Activated CD8-positive, alpha-beta T cell treated with anti-CD3 and anti-CD28 coated beads for 36 hours (primary cell): ENCODE results near the gene DMKN. TPM values are rescaled to one million over a fixed set of nuclear protein-coding genes. Genes with fewer than 3 reads are reported as not detected.

ENCODE experiments used
- ATAC-seq: fragments of 200-7000 bp; cut with Tn5 transposase; one replicate; pipeline ENCODE4 v1.10.0; 2021; ENCODE audit warnings: mild to moderate bottlenecking, moderate library complexity
- CTCF ChIA-PET: fragments of 350-600 bp; sonication (Branson Sonifier 250); formaldehyde crosslinking; loops from one replicate; lab custom pipeline; 2021; ENCODE audit warnings: antibody characterized with exemption; lab: Charles Lee
- POLR2A ChIA-PET: fragments of 350-600 bp; sonication (Branson Sonifier 250); formaldehyde crosslinking; loops from one replicate; lab custom pipeline; 2021; ENCODE audit warnings: antibody characterized with exemption; lab: Charles Lee
- DNase-seq: peaks from one replicate; pipeline ENCODE4 v3.0.0-alpha.2; 2020
- H3K27ac Mint-ChIP-seq: one replicate; pipeline ENCODE4 v1.8.0; 2021; ENCODE audit warnings: mild to moderate bottlenecking, mixed read lengths
- H3K27me3 Mint-ChIP-seq: one replicate; pipeline ENCODE4 v1.8.0; 2021; ENCODE audit warnings: mixed read lengths
- H3K36me3 Mint-ChIP-seq: one replicate; pipeline ENCODE4 v1.8.0; 2021; ENCODE audit warnings: low read depth, mixed read lengths
- H3K4me1 Mint-ChIP-seq: one replicate; pipeline ENCODE4 v1.8.0; 2021; ENCODE audit warnings: low read depth, mixed read lengths
- H3K4me3 Mint-ChIP-seq: one replicate; pipeline ENCODE4 v1.8.0; 2021; ENCODE audit warnings: mild to moderate bottlenecking, moderate library complexity, mixed read lengths
- H3K9me3 Mint-ChIP-seq: one replicate; pipeline ENCODE4 v1.8.0; 2021; ENCODE audit warnings: mixed read lengths
- intact Hi-C: fragments of 100-400 bp; cut with micrococcal nuclease; formaldehyde crosslinking; loops from one replicate; pipeline ENCODE4 v1.10.0; 2022
- total RNA-seq, 2 experiments: library from RNA; stranded (reverse); gene quantifications; one replicate each; pipeline ENCODE4 v1.2.3, GENCODE V29; 2021
- TF ChIP-seq, protein P1 (sequence below): fragments of 200-600 bp; IDR thresholded peaks from one replicate; pipeline ENCODE4 v1.8.0; 2022; ENCODE audit warnings: antibody characterized with exemption, mild to moderate bottlenecking

Gene DMKN
- total RNA-seq, 2 experiments from 2014 or later, result 0.68 to 1.1 TPM

DNA sequence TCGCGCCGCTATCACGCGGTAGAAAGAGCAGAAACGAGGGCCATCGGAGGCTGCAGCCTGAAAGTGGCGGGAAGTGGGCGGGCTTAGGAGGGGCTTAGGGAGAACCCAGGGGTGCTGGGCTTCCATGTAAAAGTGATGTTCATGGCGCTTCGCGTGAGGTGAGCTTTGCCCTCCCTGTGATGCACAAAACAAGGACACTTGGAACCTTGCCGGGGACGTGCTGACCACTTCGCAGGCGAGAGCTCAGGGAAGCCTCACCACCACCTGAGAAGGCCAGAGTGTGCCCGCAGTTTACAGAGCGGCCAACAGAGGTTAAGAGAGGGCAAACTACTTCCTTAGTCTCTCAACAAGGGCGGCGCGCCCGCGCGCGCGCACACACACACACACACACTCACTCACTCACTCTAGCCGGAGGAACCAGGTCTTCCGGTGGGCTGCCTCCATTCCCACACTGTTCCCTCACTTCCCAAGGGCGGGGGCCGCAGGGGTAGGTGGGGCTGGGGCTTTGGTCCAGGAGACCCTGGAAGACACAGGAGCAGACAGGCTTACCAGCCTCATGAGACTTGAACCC lies 20.5 kb upstream of the DMKN start:
- Mint-ChIP-seq H3K4me3 (peak overlapping the region; percentile 52), H3K27me3 (peaks cover 18% of the 10 kb centered on the region), H3K4me1 (peaks cover 12% of the 10 kb centered on the region), H3K36me3 (no peaks in the 10 kb centered on the region), H3K9me3 (no peaks in the 10 kb centered on the region), H3K27ac (peak overlapping the region; percentile 67)
- ATAC-seq, result peak; percentile 93
- ChIA-PET POLR2A (interaction anchor here (1.0 to 2.2 kb wide), 2 partner anchors 10 to 24 kb away, joined by 3 to 7 read pairs; no protein-coding TSS in a partner anchor), CTCF (interaction anchor here (1.4 to 1.7 kb wide), 3 partner anchors 16 to 475 kb away, joined by 3 to 6 read pairs (median 3); no protein-coding TSS in a partner anchor)
- TF ChIP-seq, protein P1, sequence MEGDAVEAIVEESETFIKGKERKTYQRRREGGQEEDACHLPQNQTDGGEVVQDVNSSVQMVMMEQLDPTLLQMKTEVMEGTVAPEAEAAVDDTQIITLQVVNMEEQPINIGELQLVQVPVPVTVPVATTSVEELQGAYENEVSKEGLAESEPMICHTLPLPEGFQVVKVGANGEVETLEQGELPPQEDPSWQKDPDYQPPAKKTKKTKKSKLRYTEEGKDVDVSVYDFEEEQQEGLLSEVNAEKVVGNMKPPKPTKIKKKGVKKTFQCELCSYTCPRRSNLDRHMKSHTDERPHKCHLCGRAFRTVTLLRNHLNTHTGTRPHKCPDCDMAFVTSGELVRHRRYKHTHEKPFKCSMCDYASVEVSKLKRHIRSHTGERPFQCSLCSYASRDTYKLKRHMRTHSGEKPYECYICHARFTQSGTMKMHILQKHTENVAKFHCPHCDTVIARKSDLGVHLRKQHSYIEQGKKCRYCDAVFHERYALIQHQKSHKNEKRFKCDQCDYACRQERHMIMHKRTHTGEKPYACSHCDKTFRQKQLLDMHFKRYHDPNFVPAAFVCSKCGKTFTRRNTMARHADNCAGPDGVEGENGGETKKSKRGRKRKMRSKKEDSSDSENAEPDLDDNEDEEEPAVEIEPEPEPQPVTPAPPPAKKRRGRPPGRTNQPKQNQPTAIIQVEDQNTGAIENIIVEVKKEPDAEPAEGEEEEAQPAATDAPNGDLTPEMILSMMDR, result no peak
- DNase-seq, result peak; percentile 64
- intact Hi-C loops, result no loop called here

DNA sequence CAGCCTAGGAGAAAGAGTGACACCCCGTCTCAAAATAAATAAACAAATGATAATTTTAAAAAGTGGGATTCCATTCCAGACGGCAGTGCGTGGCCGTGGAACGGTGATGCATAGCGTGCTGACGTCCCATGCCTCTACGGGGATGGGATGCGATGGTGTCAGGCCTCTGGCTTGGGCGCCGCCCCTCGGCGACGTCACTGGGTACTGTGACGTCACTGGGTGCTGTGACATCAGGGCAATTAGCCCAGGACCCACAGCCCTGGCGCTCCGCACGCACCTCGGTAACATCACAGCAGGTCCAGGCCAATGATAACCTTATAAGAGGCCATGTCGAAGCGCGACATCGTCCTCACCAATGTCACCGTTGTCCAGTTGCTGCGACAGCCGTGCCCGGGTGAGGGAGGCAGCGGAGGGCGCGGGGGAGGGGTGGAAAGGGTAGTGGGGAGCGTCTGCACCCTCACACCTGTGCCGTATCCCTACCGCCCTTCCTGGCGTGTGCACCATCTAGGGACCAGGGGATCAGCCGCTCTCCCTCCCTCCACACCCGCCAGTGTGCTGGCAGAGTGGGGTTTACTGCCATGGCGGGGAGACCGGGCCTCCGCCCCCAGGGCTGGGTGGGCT lies 19.9 kb upstream of the DMKN start, which contains the start of gene GAPDHS:
Gene GAPDHS (plus strand): TSS at position 256 of the 621 bp plus-strand sequence. CDS start 72 bp downstream, at position 328.
- ATAC-seq, result peak; percentile 14

DNA sequence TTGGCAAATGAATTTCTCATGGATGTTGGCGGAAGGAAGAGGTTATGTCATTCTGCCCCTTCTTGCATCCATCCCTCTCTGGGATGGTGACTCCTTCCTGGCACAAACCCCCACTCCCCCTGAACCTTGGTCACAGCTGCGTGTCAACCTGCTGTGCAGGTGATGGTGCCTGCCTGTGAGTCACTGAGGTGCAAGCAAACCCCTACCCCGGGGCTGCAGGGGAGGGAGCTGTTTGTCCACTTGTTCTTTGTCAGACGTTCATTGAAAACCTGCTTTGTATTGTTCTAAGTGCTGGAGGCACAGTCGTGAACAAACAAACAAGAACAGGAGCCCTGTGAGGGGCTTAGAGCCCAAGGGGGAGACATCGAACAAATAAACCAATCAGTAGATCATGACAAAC lies 17.8 kb upstream of the DMKN start:
- Mint-ChIP-seq H3K36me3 (no peaks in the 10 kb centered on the region), H3K4me1 (peaks cover 12% of the 10 kb centered on the region), H3K9me3 (no peaks in the 10 kb centered on the region), H3K27me3 (peaks cover 34% of the 10 kb centered on the region), H3K4me3 (no peak overlapping the region), H3K27ac (no peak overlapping the region)
- ATAC-seq, result no peak
- TF ChIP-seq, protein P1, result no peak
- intact Hi-C loops, result no loop called here
- ChIA-PET POLR2A (no interaction called here), CTCF (interaction anchor here (1.1 to 1.3 kb wide), 2 partner anchors 20 to 61 kb away, joined by 3 to 4 read pairs; no protein-coding TSS in a partner anchor)
- DNase-seq, result no peak

More for the DNA sequence above, 19.9 kb upstream of the DMKN start, which contains the start of gene GAPDHS:
- CTCF ChIA-PET, result no interaction called here
- DNase-seq, result no peak
- no peaks in the 10 kb centered on the region for H3K36me3 Mint-ChIP-seq
- no peaks in the 10 kb centered on the region for H3K9me3 Mint-ChIP-seq
- peak within 1 kb of the TSS; percentile 67 for H3K27ac Mint-ChIP-seq
- peaks cover 12% of the 10 kb centered on the region for H3K4me1 Mint-ChIP-seq
- intact Hi-C loops, result no loop called here
- peak within 1 kb of the TSS; percentile 52 for H3K4me3 Mint-ChIP-seq
- H3K27me3 Mint-ChIP-seq, result peaks cover 23% of the 10 kb centered on the region
- TF ChIP-seq, protein P1, result no peak
- POLR2A ChIA-PET, result interaction anchor here (1.0 to 2.2 kb wide), 2 partner anchors 11 to 23 kb away, joined by 3 to 7 read pairs; no protein-coding TSS in a partner anchor

DNA sequence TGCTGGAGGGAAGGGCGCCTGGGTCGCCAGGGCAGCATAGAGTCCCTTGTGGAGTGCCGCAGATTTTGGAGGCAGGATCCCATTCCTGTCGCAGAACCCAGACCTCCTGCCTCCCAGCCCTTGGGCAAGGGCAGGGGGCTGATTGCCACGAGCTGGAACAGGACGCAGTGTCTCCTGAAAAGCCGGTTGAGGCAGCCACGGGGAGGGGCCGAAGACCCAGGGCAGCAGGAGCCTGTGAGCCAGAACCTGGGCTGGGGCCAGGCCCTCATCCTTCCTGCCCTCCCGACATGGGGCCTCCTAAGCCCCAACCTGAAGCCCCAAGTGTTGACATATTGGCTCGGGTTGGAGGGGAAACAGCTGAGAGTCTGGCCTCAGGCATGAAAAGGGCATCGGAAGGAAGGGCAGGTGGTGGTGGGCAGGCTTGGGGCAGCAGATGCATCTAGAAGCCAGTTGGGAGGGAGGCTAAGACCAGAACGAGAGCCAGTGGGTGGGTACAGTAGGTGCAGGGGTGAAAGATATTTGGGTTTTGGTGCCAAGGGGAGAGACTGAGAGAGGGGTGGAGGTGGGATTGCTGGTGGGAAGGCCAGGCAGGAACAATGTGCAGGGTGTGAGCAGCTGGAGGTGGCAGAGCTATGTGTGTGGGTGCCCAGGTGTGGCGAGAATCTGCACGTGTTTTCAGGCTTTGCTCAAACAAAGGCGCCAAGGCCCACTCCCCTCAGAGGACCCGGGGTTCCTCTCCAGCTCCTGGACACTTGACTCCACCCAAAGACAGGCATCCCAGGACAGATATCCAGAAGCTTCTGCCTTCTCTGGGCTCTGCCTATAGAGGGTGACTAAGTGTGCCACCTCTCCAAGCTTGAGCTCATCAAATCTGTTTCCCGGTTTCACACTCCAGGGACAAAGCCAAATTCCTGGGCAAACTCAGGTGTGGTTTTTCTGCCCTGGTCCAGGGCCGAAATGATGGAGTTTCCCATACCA lies 16.1 kb upstream of the DMKN start:
- intact Hi-C loops, result no loop called here
- TF ChIP-seq, protein P1, result no peak
- Mint-ChIP-seq H3K4me3 (no peak overlapping the region), H3K9me3 (no peaks in the 10 kb centered on the region), H3K36me3 (no peaks in the 10 kb centered on the region), H3K27me3 (peaks cover 36% of the 10 kb centered on the region), H3K4me1 (peaks cover 12% of the 10 kb centered on the region), H3K27ac (peak overlapping the region; percentile 20)
- ChIA-PET CTCF (interaction anchor here (1.1 kb wide), 1 partner anchor 34 kb away, joined by 8 read pairs; no protein-coding TSS in a partner anchor), POLR2A (interaction anchor here (0.6 kb wide), 2 partner anchors 36 to 96 kb away, joined by 3 to 4 read pairs; no protein-coding TSS in a partner anchor)
- DNase-seq (no peak), ATAC-seq (no peak)
